ENCODE measurements around the gene CNOT8. TPM values are rescaled to one million over a fixed set of nuclear protein-coding genes. Genes with fewer than 3 reads are reported as not detected.

The CNOT8 gene
- total and polyA plus RNA-seq, 9 of the 15 experiments (the other 6 are each of a cell fraction or from before 2014, with no cell fraction given) = 15.2 to 68.9 (median 52.1) TPM

DNA sequence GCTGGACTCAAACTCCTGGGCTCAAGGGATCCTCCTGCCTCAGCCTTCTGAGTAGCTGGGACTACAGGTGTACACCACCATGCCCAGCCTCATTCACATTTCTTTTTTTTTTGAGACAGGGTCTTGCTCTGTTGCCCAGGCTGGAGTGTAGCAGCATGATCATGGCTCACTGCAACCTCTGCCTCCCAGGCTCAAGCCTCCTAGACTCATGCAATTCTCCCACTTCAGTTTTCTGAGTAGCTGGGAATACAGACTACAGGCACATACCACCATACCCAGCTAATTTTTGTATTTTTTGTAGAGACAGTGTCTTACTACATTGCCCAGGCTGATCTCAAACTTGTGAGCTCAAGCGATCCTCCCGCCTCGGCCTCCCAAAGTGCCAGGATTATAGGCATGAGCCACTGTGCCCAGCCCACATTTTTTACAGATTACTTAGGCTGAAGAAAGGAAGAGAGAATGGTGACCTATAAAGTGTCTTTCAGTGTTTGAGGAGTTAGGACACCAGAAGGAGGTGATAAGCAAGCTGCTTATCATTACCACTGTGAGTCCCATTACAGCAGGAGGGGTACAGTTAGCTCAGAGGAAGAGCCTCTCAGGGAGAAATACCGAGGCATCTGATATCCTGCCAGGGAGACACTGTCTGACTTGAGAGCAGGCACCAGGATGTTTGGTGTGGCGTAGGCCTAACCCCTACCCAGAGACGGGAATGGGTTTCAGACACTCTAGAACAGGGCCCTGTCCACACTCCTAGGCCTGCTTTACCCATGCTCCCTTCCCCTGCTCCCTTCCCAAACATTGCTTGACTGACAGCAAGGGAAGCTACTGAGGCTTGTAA is 17.8 kb upstream of the CNOT8 start (continued):
- TF ChIP-seq SP2 (IDR thresholded peaks at IDR 0.05; ENCODE audit: extremely low read depth, low read depth, low read length, poor library complexity, severe bottlenecking) (no peak), PATZ1 (CRISPR knock-in tag; IDR thresholded peaks at IDR 0.05; ENCODE audit: borderline replicate concordance) (no peak), POU5F1 (IDR thresholded peaks at IDR 0.05; ENCODE audit: borderline replicate concordance, low read depth, low read length, partially characterized antibody) (no peak), XRCC3 (IDR thresholded peaks at IDR 0.05) (no peak), SOX6 (IDR thresholded peaks at IDR 0.05) (peak; percentile 85), HMG20B (CRISPR knock-in tag; IDR thresholded peaks at IDR 0.05) (no peak), PHB (CRISPR knock-in tag; IDR thresholded peaks at IDR 0.05) (no peak), KDM2B (CRISPR knock-in tag; IDR thresholded peaks at IDR 0.05) (no peak), DDX20 (tag; IDR thresholded peaks at IDR 0.05; ENCODE audit: low read depth) (no peak), NFRKB (IDR thresholded peaks at IDR 0.05; ENCODE audit: low read depth) (no peak), ESRRA (IDR thresholded peaks at IDR 0.05; ENCODE audit: borderline replicate concordance, low read depth) (0 out of 2 replicates have a peak, but pooled peaks have one; percentile 49), SRF (CRISPR knock-in tag; IDR thresholded peaks at IDR 0.05) (no peak), ZNF644 (tag; IDR thresholded peaks at IDR 0.05; ENCODE audit: low read depth) (0 out of 2 replicates have a peak, but pooled peaks have one; percentile 64), RBBP5 (IDR thresholded peaks at IDR 0.05; ENCODE audit: borderline replicate concordance, insufficient read depth, low read length, poor library complexity, severe bottlenecking) (no peak), GATAD2A (IDR thresholded peaks at IDR 0.05) (peak; percentile 89), BCOR (IDR thresholded peaks at IDR 0.05) (peak; percentile 48; the same call in 1 of the 2 replicates), JUND (IDR thresholded peaks at IDR 0.05; ENCODE audit: borderline replicate concordance, low read depth, low read length) (peak; percentile 84), JUND (tag; IDR thresholded peaks at IDR 0.05; ENCODE audit: borderline replicate concordance, low read depth, low read length) (peak; percentile 78; the same call in 2 of the 3 replicates), TFAM (CRISPR knock-in tag; conservative IDR thresholded peaks at IDR 0.05) (no peak), COPS2 (conservative IDR thresholded peaks at IDR 0.05) (no peak)
- TF ChIP-seq, protein P1, sequence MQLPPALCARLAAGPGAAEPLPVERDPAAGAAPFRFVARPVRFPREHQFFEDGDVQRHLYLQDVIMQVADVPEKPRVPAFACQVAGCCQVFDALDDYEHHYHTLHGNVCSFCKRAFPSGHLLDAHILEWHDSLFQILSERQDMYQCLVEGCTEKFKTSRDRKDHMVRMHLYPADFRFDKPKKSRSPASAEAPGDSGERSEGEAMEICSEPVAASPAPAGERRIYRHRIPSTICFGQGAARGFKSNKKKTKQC (CRISPR knock-in tag; IDR thresholded peaks at IDR 0.05) = peak; percentile 45; the same call in 1 of the 2 replicates
- TF ChIP-seq, protein P2, sequence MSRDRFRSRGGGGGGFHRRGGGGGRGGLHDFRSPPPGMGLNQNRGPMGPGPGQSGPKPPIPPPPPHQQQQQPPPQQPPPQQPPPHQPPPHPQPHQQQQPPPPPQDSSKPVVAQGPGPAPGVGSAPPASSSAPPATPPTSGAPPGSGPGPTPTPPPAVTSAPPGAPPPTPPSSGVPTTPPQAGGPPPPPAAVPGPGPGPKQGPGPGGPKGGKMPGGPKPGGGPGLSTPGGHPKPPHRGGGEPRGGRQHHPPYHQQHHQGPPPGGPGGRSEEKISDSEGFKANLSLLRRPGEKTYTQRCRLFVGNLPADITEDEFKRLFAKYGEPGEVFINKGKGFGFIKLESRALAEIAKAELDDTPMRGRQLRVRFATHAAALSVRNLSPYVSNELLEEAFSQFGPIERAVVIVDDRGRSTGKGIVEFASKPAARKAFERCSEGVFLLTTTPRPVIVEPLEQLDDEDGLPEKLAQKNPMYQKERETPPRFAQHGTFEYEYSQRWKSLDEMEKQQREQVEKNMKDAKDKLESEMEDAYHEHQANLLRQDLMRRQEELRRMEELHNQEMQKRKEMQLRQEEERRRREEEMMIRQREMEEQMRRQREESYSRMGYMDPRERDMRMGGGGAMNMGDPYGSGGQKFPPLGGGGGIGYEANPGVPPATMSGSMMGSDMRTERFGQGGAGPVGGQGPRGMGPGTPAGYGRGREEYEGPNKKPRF (IDR thresholded peaks at IDR 0.05; ENCODE audit: low read depth, low read length) = no peak
